IPS DF 6.9 (cell line): ENCODE data around the gene ZC3HAV1.
"Not testable (repeated sequence)": the region's sequence is repeated elsewhere in the genome, so short reads cannot be mapped to it uniquely, and the experiment has no call there.

Experiments
- DNase-seq: peaks from one replicate; pipeline ENCODE4 v3.0.0-alpha.2; 2013; ENCODE audit warnings: low read depth, low spot score
- H3K27ac ChIP-seq: one replicate; pipeline ENCODE4 v1.5.1; 2013; ENCODE audit warnings: low read length, control low read depth
- H3K27me3 ChIP-seq: 2 replicates; pipeline ENCODE4 v1.6.1; 2013; ENCODE audit warnings: mild to moderate bottlenecking, low read length; ENCODE audit not compliant: control insufficient read depth, insufficient read depth
- H3K36me3 ChIP-seq: 2 replicates; pipeline ENCODE4 v1.6.1; 2013; ENCODE audit warnings: low read length; ENCODE audit not compliant: control insufficient read depth, insufficient read depth
- H3K4me1 ChIP-seq: 2 replicates; pipeline ENCODE4 v1.6.1; 2013; ENCODE audit warnings: low read length; ENCODE audit not compliant: control insufficient read depth, insufficient read depth
- H3K4me3 ChIP-seq: 2 replicates; pipeline ENCODE4 v1.5.1; 2013; ENCODE audit warnings: mild to moderate bottlenecking, low read length
- H3K9me3 ChIP-seq: 2 replicates; pipeline ENCODE4 v1.6.1; 2013; ENCODE audit warnings: low read length, inconsistent platforms; ENCODE audit not compliant: control insufficient read depth, insufficient read depth
- WGBS: extraction: QIAGEN DNeasy Blood & Tissue Kit; methylation state at CpG from one replicate; pipeline ENCODE4 v1.1.7; 2013; ENCODE audit warnings: mixed read lengths, missing lambda C conversion rate; ENCODE audit not compliant: insufficient read length, insufficient coverage; 5-methylcytosine and 5-hydroxymethylcytosine counted together

ZC3HAV1 gene

DNA sequence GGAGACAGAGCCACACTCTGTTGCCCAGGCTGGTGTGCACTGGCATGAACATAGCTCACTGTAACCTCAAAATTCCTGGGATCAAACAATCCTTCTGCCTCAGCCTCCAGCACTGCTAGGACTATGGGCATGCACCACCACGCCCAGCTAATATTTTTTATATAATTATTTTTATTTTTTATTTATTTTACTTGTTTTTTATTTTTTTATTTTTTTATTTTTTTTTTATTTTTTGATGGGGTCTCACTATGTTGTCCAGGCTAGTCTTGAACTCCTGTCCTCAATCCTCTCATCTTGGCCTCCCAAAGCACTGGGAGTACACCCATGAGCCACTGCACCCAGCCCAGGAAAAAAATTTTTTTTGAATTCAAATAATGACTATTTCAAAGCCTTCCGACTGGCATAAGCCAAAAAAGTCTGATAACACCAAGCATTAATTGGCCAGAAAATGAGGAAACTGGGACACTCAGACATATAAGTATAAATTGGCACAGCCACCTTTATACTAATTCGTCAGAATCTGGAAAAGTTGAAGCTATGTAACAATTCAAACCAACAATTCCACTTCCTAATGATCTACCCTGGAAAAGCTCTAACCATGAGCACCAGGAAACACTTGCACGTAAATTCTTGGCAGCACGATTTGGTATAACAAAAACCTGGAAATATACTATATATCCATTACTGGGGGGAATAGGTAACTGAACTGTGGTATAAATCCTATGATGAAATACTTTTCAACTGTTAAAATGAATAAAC is 6.3 kb downstream of the ZC3HAV1 start:
- Histone ChIP-seq H3K27ac (no peak overlapping the region), H3K4me1 (no peaks in the 10 kb centered on the region), H3K27me3 (no peaks in the 10 kb centered on the region), H3K9me3 (no peaks in the 10 kb centered on the region), H3K36me3 (no peaks in the 10 kb centered on the region), H3K4me3 (no peak overlapping the region)
- no CpG with 5 or more reads among the region's 5 CpGs for WGBS
- DNase-seq, result no peak

- not testable (repeated sequence) for H3K9me3 ChIP-seq, H3K4me3 ChIP-seq, H3K36me3 ChIP-seq, DNase-seq, H3K4me1 ChIP-seq, H3K27me3 ChIP-seq, H3K27ac ChIP-seq
- no CpG with 5 or more reads among the region's 4 CpGs for WGBS
Measured at GRCh38 chr7:139101637-139102158, 7.8 kb downstream of the ZC3HAV1 start.

DNA sequence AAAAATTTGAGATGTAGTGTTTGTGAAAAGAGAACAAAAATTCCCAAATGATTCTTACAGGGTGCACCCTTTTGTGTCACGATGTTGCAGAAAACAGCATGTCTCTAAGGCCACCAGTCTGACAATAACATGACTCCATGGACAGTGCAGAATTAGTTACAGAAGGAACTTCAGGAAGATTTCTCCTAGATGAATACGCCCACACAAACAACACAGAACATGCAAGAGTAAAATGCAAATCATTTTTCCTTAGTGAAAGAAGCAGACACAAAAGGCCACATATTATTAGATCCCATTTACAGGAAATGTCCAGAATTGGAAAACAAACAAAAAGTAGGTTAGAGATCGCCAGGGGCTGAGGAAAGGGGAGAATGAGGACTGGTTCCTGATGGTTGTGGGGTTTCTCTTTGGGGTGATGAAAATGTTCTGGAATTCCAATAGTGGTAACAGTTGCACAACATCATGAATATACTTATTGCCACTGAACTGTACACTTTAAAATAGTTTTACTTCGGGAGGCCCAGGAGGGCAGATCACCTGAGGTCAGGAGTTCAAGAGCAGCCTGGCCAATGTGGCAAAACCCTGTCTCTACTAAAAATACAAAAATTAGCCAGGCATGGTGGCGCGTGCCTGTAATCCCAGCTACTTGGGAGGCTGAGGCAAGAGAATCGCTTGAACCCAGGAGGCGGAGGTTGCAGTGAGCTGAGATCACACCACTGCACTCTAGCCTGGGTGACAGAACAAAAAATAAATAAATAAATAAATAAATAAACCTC is 10.2 kb downstream of the ZC3HAV1 start:
- Histone ChIP-seq H3K4me1 (0 out of 2 replicates have a peak, but pooled peaks cover 1% of the 10 kb centered on the region), H3K27me3 (no peaks in the 10 kb centered on the region), H3K36me3 (no peaks in the 10 kb centered on the region), H3K9me3 (no peaks in the 10 kb centered on the region), H3K27ac (no peak overlapping the region), H3K4me3 (no peak overlapping the region)
- DNase-seq, result no peak
- WGBS, result no CpG with 5 or more reads among the region's 8 CpGs

DNA sequence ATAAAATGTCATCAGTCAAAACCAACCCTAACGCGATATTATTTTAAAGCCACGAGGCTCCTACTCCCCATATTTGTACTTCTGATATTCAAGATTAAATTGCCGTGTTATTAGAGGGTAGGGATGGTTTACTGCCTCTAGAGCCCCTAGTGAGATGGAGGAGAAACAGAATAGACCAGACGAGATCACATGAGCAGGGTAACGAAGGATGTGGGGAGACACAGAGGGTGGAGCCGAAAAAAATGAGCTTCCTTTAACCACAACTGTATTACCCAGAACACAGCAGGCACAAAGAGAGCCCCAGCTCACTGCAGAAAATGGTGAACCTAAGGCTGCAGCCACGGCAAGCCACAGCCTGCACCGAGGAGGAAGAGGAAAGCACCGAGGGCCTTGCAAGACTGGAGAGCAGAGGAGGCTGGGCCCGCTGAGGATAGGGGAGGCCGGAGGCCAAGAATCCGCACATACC is 14.3 kb downstream of the ZC3HAV1 start:
- no CpG with 5 or more reads among the region's 13 CpGs for WGBS
- no peak overlapping the region for H3K4me3 ChIP-seq
- no peak overlapping the region for H3K27ac ChIP-seq
- H3K27me3 ChIP-seq, result no peaks in the 10 kb centered on the region
- H3K9me3 ChIP-seq, result no peaks in the 10 kb centered on the region
- DNase-seq, result no peak
- peaks cover 4% of the 10 kb centered on the region for H3K4me1 ChIP-seq
- H3K36me3 ChIP-seq, result no peaks in the 10 kb centered on the region

DNA sequence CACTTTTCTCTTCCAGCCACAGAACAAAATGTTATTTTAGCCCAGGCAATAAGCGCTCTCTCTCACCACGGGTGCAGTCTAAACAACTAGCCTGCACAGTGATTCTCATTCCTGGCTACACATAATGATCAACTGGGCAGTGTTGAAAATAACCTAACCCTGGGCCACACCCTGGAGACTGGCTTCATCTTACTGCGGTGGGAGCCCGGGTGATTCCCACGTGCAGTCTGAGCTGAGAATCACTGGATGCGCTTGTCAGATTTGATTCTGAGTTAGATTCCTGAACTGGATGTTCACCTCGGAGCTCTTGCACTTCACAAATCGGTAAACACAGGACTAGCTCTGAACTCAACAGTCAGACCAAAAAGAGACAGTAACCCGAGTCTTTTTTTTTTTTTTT is 14.9 kb downstream of the ZC3HAV1 start:
- Histone ChIP-seq H3K4me3 (no peak overlapping the region), H3K27me3 (no peaks in the 10 kb centered on the region), H3K9me3 (no peaks in the 10 kb centered on the region), H3K36me3 (no peaks in the 10 kb centered on the region), H3K27ac (no peak overlapping the region), H3K4me1 (peaks cover 4% of the 10 kb centered on the region)
- no peak for DNase-seq
- no CpG with 5 or more reads among the region's 9 CpGs for WGBS

- no peak for DNase-seq
- WGBS, result no CpG with 5 or more reads among the region's 3 CpGs
- Histone ChIP-seq H3K27me3 (no peaks in the 10 kb centered on the region), H3K36me3 (no peaks in the 10 kb centered on the region), H3K4me1 (peaks cover 4% of the 10 kb centered on the region), H3K9me3 (no peaks in the 10 kb centered on the region), H3K27ac (no peak overlapping the region), H3K4me3 (no peak overlapping the region)
Measured at GRCh38 chr7:139094030-139094429, 15.5 kb downstream of the ZC3HAV1 start.

DNA sequence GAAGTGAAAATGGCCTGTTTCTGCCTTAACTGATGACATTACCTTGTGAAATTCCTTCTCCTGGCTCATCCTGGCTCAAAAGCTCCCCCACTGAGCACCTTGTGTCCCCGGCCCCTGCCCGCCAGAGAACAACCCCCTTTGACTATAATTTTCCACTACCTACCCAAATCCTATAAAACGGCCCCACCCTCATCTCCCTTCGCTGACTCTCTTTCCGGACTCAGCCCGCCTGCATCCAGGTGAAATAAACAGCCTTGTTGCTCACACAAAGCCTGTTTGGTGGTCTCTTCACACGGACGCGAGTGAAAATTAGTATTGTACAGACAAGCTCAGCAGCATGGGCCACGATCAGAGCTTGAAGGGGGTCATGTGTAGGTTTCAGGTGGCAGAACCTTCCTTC is 16.0 kb downstream of the ZC3HAV1 start:
- not testable (repeated sequence) for H3K9me3 ChIP-seq, H3K4me3 ChIP-seq, H3K36me3 ChIP-seq, H3K4me1 ChIP-seq, H3K27ac ChIP-seq, H3K27me3 ChIP-seq, DNase-seq
- WGBS, result no CpG with 5 or more reads among the region's 10 CpGs

DNA sequence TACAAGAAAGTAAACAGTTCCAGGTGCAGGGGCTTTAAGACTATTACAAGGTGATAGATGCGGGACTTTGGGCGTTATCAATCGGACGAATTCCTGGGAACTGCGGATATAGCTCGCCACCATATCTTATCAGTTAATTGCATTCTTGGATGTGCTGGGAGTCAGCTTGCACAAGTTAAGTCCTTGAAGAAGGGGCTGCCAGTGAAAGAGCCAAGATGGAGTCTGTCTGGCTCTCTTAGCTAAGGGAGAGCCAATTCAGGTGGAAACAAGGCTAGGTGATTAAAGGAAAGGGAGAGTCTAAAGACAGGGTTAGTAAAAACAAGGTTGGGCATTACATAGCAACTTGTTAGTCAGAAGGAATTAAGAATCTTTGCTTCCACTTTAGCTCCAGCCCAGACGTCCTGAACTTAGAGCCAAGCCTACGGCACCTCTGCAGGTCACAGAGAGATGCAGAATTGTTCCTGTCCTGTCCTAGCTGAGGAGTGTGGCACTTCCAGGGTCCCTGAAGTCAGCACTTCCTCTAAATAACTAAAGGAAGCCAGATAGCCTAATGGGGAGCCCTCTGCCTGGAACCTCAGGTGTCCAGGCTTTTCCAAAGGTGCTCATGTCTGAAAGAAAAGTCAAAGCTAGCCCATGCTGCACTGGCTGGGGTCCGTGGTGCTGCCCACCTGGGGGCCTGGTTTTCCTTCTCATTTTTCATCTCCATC is 17.3 kb downstream of the ZC3HAV1 start:
- Histone ChIP-seq H3K27ac (no peak overlapping the region), H3K27me3 (no peaks in the 10 kb centered on the region), H3K9me3 (no peaks in the 10 kb centered on the region), H3K4me3 (no peak overlapping the region), H3K36me3 (peaks cover 3% of the 10 kb centered on the region; the same call in 1 of the 2 replicates), H3K4me1 (peaks cover 4% of the 10 kb centered on the region)
- no peak for DNase-seq
- WGBS, result no CpG with 5 or more reads among the region's 9 CpGs

DNA sequence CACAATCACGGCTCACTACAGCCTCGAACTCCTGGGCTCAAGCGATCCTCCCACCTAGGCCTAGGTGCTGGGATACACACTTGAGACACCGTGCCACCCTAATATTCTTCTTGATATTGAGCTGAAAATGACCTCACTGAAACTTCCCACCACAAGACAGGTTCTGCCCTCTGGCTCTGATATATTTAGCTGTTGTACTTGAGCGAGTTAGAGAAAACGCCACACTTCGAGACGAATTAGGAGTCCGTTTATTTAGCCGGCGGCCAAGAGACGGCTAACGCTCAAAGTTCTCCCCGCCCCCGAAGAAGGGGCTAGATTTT is 17.9 kb downstream of the ZC3HAV1 start:
- no CpG with 5 or more reads among the region's 15 CpGs for WGBS

DNA sequence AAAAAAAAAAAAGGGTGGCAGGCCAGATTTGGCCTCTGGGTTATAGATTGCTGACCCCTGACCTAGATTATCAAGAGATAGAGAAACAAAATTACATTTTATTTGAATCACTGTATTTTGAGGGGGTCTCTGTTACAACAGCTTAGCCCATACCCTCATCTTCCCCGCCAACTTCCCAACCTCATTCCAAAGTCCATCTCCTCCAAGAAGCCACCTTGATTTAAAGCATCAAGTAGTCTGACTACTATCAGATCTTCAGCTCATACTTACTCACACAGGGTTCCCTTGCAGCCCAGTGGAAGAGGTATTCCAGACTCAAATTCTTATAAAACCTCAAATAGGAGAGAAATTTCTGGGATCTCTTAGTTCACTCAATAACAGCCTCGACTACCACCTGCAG is 20.4 kb downstream of the ZC3HAV1 start:
- Histone ChIP-seq H3K9me3 (no peaks in the 10 kb centered on the region), H3K36me3 (peaks cover 9% of the 10 kb centered on the region; the same call in 1 of the 2 replicates), H3K4me3 (no peak overlapping the region), H3K27ac (no peak overlapping the region), H3K4me1 (peaks cover 3% of the 10 kb centered on the region), H3K27me3 (no peaks in the 10 kb centered on the region)
- no CpG with 5 or more reads among the region's 2 CpGs for WGBS
- DNase-seq, result no peak

More for the DNA sequence above, 17.9 kb downstream of the ZC3HAV1 start:
- no peak for DNase-seq
- H3K36me3 ChIP-seq, result peaks cover 7% of the 10 kb centered on the region; the same call in 1 of the 2 replicates
- H3K4me1 ChIP-seq, result peaks cover 4% of the 10 kb centered on the region
- H3K27me3 ChIP-seq, result no peaks in the 10 kb centered on the region
- H3K4me3 ChIP-seq, result no peak overlapping the region
- no peak overlapping the region for H3K27ac ChIP-seq
- no peaks in the 10 kb centered on the region for H3K9me3 ChIP-seq
